ENCODE measurements around the gene ZNF585A. TPM values are rescaled to one million over a fixed set of nuclear protein-coding genes. Genes with fewer than 3 reads are reported as not detected.
"Not testable (repeated sequence)": the region's sequence is repeated elsewhere in the genome, so short reads cannot be mapped to it uniquely, and the experiment has no call there.

Gene ZNF585A
- total RNA-seq, 2 experiments from 2014 or later, result 9.2 to 10.9 TPM

DNA sequence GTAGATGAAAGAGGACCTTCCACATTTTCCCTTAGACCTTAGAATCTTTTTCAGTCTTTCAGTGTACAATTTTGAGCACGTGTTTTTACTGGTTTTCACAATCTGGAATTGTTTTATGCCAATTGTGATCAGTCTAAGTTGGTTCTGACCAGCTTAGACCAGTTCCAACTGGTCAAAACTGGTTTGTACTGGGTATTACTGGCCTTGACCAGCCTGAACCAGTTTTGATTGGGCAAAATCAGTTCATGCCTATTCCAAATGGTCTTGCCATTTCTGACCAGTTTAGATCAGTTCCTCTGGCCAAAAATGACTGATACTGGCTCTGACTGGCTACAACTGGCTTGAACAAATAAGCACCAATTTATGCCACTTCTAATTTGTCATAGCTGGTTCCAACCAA, 36.4 kb downstream of the ZNF585A start:
- peaks cover 60% of the 10 kb centered on the region for H3K9me3 Mint-ChIP-seq
- POLR2A ChIA-PET, result no interaction called here
- H3K4me1 Mint-ChIP-seq, result no peaks in the 10 kb centered on the region
- DNase-seq, result no peak
- H3K27me3 Mint-ChIP-seq, result no peaks in the 10 kb centered on the region
- CTCF ChIA-PET, result no interaction called here
- H3K4me3 Mint-ChIP-seq, result no peak overlapping the region
- H3K27ac Mint-ChIP-seq, result no peak overlapping the region
- H3K36me3 Mint-ChIP-seq (ENCODE audit: low read depth), result peaks cover 12% of the 10 kb centered on the region

DNA sequence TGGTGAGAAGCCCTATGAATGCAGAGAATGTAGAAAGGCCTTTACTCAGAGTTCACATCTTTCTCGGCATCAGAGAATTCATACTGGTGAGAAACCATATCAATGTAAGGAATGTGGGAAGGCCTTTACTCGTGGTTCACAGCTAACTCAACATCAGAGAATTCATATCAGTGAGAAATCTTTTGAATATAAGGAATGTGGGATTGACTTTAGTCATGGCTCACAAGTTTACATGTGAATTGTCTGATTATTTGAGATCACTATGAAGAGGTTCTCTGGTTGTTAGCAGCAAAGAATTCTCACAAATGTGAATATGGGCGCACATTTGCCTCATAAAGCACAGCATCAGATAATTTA, 43.7 kb downstream of the ZNF585A start:
- Mint-ChIP-seq H3K36me3 (ENCODE audit: low read depth) (peaks cover 56% of the 10 kb centered on the region), H3K27me3 (no peaks in the 10 kb centered on the region), H3K4me1 (no peaks in the 10 kb centered on the region), H3K9me3 (peaks cover 76% of the 10 kb centered on the region), H3K27ac (no peak overlapping the region), H3K4me3 (no peak overlapping the region)
- no peak for DNase-seq
- CTCF ChIA-PET, result no interaction called here
- POLR2A ChIA-PET, result no interaction called here

DNA sequence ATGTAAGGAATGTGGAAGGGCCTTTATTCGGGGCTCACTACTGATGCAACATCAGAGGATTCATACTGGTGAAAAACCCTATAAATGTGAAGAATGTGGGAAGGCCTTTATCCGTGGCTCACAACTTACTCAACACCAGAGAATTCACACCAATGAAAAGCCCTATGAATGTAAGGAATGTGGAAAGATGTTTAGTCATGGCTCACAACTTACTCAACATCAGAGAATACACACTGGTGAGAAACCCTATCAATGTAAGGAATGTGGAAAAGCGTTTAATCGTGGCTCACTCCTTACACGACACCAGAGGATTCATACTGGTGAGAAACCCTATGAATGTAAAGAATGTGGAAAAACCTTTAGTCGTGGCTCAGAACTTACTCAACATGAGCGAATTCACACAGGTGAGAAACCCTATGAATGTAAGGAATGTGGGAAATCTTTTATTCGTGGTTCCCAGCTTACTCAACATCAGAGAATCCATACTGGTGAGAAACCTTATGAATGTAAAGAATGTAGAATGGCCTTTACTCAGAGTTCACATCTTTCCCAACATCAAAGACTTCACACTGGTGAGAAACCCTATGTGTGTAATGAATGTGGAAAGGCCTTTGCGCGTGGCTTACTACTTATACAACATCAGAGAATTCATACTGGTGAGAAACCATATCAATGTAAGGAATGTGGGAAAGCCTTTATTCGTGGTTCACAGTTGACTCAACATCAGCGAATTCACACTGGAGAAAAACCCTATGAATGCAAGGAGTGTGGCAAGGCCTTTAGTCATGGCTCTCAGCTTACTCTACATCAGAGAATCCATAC, 44.3 kb downstream of the ZNF585A start:
- DNase-seq, result no peak
- H3K4me1 Mint-ChIP-seq, result no peaks in the 10 kb centered on the region
- peaks cover 56% of the 10 kb centered on the region for H3K36me3 Mint-ChIP-seq (ENCODE audit: low read depth)
- ChIA-PET CTCF (interaction anchor here (0.6 kb wide), 1 partner anchor 293 kb away, joined by 3 read pairs; no protein-coding TSS in a partner anchor), POLR2A (no interaction called here)
- no peak overlapping the region for H3K4me3 Mint-ChIP-seq
- peaks cover 71% of the 10 kb centered on the region for H3K9me3 Mint-ChIP-seq
- H3K27me3 Mint-ChIP-seq, result no peaks in the 10 kb centered on the region
- no peak overlapping the region for H3K27ac Mint-ChIP-seq

DNA sequence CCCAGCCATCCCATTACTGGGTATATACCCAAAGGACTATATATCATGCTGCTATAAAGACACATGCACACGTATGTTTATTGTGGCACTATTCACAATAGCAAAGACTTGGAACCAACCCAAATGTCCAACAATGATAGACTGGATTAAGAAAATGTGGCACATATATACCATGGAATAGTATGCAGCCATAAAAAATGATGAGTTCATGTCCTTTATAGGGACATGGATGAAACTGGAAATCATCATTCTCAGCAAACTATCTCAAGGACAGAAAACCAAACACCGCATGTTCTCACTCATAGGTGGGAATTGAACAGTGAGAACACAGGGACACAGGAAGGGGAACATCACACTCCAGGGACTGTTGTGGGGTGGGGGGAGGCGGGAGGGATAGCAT, 50.4 kb downstream of the ZNF585A start:
- Mint-ChIP-seq H3K9me3 (peaks cover 46% of the 10 kb centered on the region), H3K36me3 (ENCODE audit: low read depth) (peaks cover 37% of the 10 kb centered on the region)
- DNase-seq, H3K4me3 Mint-ChIP-seq, CTCF ChIA-PET, POLR2A ChIA-PET, H3K27ac Mint-ChIP-seq, H3K27me3 Mint-ChIP-seq, H3K4me1 Mint-ChIP-seq: not testable (repeated sequence)

DNA sequence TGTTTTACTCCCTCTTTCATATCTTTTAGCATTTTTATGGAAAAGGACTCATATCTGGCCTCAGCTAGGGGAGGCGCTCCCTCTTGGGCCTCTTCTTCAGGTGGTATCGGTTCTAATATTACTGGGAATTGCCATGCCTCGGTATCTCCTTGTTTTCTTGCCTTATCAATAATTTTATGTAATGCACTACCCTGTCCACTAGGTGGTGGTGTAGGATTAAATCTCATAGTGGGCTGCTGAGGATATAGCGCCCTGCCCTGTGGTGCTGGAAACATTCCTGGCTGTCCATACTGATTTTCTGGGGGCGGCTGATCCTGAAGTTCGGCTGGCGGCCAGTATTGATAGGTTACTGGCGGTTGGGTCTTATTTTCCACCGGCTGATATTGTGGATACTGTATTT, 58.5 kb downstream of the ZNF585A start:
- no peaks in the 10 kb centered on the region for H3K27me3 Mint-ChIP-seq
- no peak overlapping the region for H3K27ac Mint-ChIP-seq
- ChIA-PET POLR2A (no interaction called here), CTCF (no interaction called here)
- peaks cover 58% of the 10 kb centered on the region for H3K9me3 Mint-ChIP-seq
- H3K36me3 Mint-ChIP-seq (ENCODE audit: low read depth), result peaks cover 73% of the 10 kb centered on the region
- DNase-seq, result no peak
- H3K4me1 Mint-ChIP-seq, result no peaks in the 10 kb centered on the region
- no peak overlapping the region for H3K4me3 Mint-ChIP-seq

DNA sequence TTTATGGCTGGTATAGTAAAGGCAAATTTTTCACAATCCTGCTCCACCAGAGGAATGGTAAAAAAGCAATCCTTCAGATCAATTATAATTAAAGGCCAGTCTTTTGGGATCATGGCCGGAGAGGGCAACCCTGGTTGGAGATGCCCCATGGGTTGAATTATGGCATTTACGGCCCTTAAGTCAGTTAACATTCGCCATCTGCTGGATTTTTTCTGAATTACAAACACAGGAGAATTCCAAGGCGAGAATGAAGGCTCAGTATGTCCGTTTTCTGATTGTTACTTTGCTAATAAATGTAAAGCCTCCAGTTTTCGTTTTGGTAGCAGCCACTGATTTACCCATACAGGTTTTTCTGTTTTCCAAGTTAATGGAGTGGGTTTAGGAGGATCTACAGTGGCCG, 60.7 kb downstream of the ZNF585A start:
- H3K4me1 Mint-ChIP-seq, H3K27ac Mint-ChIP-seq, CTCF ChIA-PET, DNase-seq, H3K4me3 Mint-ChIP-seq, POLR2A ChIA-PET, H3K27me3 Mint-ChIP-seq: not testable (repeated sequence)
- Mint-ChIP-seq H3K36me3 (ENCODE audit: low read depth) (peaks cover 92% of the 10 kb centered on the region), H3K9me3 (peaks cover 62% of the 10 kb centered on the region)

DNA sequence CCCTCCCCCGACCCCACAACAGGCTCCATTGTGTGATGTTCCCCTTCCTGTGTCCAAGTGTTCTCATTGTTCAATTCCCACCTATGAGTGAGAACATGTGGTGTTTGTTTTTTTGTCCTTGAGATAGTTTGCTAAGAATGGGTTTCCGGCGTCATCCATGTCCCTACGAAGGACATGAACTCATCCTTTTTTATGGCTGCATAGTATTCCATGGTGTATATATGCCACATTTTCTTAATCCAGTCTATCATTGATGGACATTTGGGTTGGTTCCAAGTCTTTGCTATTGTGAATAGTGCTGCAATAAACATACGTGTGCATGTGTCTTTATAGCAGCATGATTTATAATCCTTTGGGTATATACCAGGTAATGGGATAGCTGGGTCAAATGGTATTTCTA, 68.4 kb downstream of the ZNF585A start:
- H3K27ac Mint-ChIP-seq, POLR2A ChIA-PET, H3K4me3 Mint-ChIP-seq, H3K4me1 Mint-ChIP-seq, DNase-seq, CTCF ChIA-PET, H3K27me3 Mint-ChIP-seq: not testable (repeated sequence)
- Mint-ChIP-seq H3K36me3 (ENCODE audit: low read depth) (peaks cover 91% of the 10 kb centered on the region), H3K9me3 (peaks cover 54% of the 10 kb centered on the region)

DNA sequence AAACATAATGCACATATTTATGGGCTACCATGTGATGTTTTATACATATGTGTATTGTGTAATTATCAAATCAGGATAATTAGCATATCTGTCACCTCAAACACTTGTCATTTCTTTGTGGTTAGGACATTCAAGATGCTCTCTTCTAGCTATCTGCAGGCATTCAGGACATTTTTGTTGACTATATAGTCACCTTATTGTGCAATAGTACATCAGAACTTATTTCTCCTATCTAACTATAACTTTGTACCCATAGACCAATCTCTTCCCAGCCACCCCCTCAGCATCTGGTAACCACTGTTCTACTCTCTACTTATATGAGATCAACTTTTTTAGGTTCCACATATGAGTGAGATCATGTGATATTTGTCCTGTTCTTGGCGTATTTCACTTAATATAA, 73.9 kb downstream of the ZNF585A start:
- H3K9me3 Mint-ChIP-seq, result peaks cover 44% of the 10 kb centered on the region
- no peak overlapping the region for H3K4me3 Mint-ChIP-seq
- H3K36me3 Mint-ChIP-seq (ENCODE audit: low read depth), result peaks cover 85% of the 10 kb centered on the region
- ChIA-PET POLR2A (no interaction called here), CTCF (no interaction called here)
- DNase-seq, result no peak
- H3K4me1 Mint-ChIP-seq, result no peaks in the 10 kb centered on the region
- no peak overlapping the region for H3K27ac Mint-ChIP-seq
- no peaks in the 10 kb centered on the region for H3K27me3 Mint-ChIP-seq

DNA sequence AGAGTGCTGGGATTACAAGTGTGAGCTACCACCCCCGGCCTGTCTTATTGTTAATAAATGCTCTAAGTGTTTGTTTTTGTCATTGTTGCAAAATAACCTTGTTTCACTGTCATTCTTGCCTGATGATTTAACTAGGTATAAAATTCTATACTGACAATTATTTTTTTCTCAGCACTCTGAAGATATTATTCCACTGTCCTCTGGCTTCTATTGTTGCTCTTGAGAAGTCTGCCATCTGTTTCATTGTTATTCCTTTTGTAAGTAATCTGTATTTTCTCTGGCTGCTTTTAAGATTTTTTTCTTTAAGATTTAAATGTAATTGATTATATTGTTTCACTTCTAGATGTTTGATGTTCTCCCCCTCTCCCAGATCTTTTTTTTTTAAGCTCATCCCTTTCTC, 76.6 kb downstream of the ZNF585A start:
- no peak overlapping the region for H3K4me3 Mint-ChIP-seq
- H3K36me3 Mint-ChIP-seq (ENCODE audit: low read depth), result peaks cover 87% of the 10 kb centered on the region
- POLR2A ChIA-PET, result no interaction called here
- DNase-seq, result no peak
- H3K9me3 Mint-ChIP-seq, result peaks cover 48% of the 10 kb centered on the region
- CTCF ChIA-PET, result no interaction called here
- H3K27ac Mint-ChIP-seq, result peak overlapping the region; percentile 65
- no peaks in the 10 kb centered on the region for H3K4me1 Mint-ChIP-seq
- H3K27me3 Mint-ChIP-seq, result no peaks in the 10 kb centered on the region

Other genes with a start within 250 kb of the ZNF585A start
- gene ZNF420, start 94.3 kb downstream of the ZNF585A start, total RNA-seq, result 10 to 100 TPM; 10.3 to 14.3 TPM
- 10 to 100 TPM; 12.0 to 15.7 TPM for gene ZNF585B, start 37.8 kb upstream of the ZNF585A start, total RNA-seq
- 10 to 100 TPM; 12.4 TPM for gene ZNF383, start 45.5 kb upstream of the ZNF585A start, total RNA-seq
- gene ZNF527, start 198.4 kb upstream of the ZNF585A start, total RNA-seq, result 1 to 10 TPM; 7.8 to 8.8 TPM